Fibroblast of pulmonary artery (primary cell): ENCODE measurements around the gene CKMT2.
A peak's percentile ranks its signal among the peaks of the same experiment; 100 is the strongest.

Experiments
- DNase-seq: peaks from one replicate; pipeline ENCODE4 v3.0.0-alpha.2; 2010; ENCODE audit warnings: low read depth
- H3K4me3 ChIP-seq: replicated peaks from 2 replicates; pipeline ENCODE4 v1.5.1; 2011; ENCODE audit warnings: low read depth, mild to moderate bottlenecking, control low read depth, low read length, moderate library complexity
- CTCF ChIP-seq: IDR thresholded peaks from 2 replicates; pipeline ENCODE4 v1.5.1; 2011; ENCODE audit warnings: mild to moderate bottlenecking, control low read depth, low read length, inconsistent platforms; ENCODE audit errors: missing control alignments

Gene CKMT2

GRCh38 chr5:81191726-81192372, 41.3 kb upstream of the CKMT2 start:
- no peak overlapping the region for H3K4me3 ChIP-seq
- no peak for TF ChIP-seq CTCF
- DNase-seq = no peak

- DNase-seq = no peak
- no peak overlapping the region for H3K4me3 ChIP-seq
- no peak for TF ChIP-seq CTCF
These were observed 40.8 kb upstream of the CKMT2 start for GRCh38 chr5:81192373-81192750.

- peak; percentile 91 for TF ChIP-seq CTCF
- peak overlapping the region; percentile 13 for H3K4me3 ChIP-seq
These were observed 38.3 kb upstream of the CKMT2 start for GRCh38 chr5:81194633-81195334.

GRCh38 chr5:81195335-81195929, 37.7 kb upstream of the CKMT2 start:
- no peak for DNase-seq
- no peak overlapping the region for H3K4me3 ChIP-seq
- TF ChIP-seq CTCF = no peak

More at GRCh38 chr5:81194633-81195334, 38.3 kb upstream of the CKMT2 start:
- peak; percentile 82 for DNase-seq

GRCh38 chr5:81202655-81203054, 30.5 kb upstream of the CKMT2 start:
- TF ChIP-seq CTCF = no peak
- peak; percentile 15 for DNase-seq
- no peak overlapping the region for H3K4me3 ChIP-seq

GRCh38 chr5:81203729-81204128, 29.4 kb upstream of the CKMT2 start:
- DNase-seq = no peak
- no peak for TF ChIP-seq CTCF
- H3K4me3 ChIP-seq = no peak overlapping the region

GRCh38 chr5:81204205-81204604, 28.9 kb upstream of the CKMT2 start:
- H3K4me3 ChIP-seq = no peak overlapping the region
- DNase-seq = no peak
- no peak for TF ChIP-seq CTCF
